ENCODE data around the gene FSTL5.

FSTL5 gene

DNA sequence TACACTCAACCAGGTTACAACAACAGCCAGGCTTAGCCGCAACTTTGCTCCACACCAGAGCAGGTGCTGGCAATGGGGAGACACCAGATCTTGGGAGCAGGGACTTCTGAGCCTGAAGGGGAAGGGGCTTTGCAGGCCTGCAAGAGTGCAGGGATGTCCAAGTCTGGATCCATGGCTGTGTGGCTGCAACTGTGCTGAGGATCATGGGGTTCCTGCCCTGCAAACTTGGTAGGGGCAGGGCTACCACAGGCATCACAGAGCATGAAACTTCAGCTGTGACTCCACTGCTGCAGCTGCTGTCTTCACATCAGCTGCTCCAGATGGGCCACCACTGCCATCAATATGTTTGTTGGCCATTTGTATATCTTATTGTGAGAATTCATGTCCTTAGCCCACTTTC is 340.4 kb downstream of the FSTL5 start:
- H3K4ac ChIP-seq (ENCODE audit: low read depth in 1 of 2, low read length in 2 of 2) = no peak overlapping the region
- no peak for DNase-seq
- H3K4me3 ChIP-seq (ENCODE audit: insufficient read depth in 1 of 2, low read depth in 1 of 2, low read length in 2 of 2) = no peak overlapping the region
- no peak overlapping the region for H2AFZ ChIP-seq (ENCODE audit: low read depth, low read length)
- no peak overlapping the region for H2AK5ac ChIP-seq (ENCODE audit: low read length, severe bottlenecking)
- H3K27ac ChIP-seq (ENCODE audit: low read length, poor library complexity, severe bottlenecking) = no peak overlapping the region
- H3K9ac ChIP-seq (ENCODE audit: low read length) = no peak overlapping the region
- H3K23ac ChIP-seq (ENCODE audit: low read length in 2 of 2) = no peak overlapping the region
- no peak overlapping the region for H3K4me2 ChIP-seq (ENCODE audit: low read length, poor library complexity, severe bottlenecking)
- H2BK15ac ChIP-seq (ENCODE audit: low read depth, poor library complexity, severe bottlenecking) = no peak overlapping the region
- no peak overlapping the region for H2BK5ac ChIP-seq (ENCODE audit: low read depth, low read length, poor library complexity, severe bottlenecking)
- H3K18ac ChIP-seq (ENCODE audit: low read depth in 1 of 2, low read length in 2 of 2) = no peak overlapping the region
- H3K36me3 ChIP-seq (ENCODE audit: control insufficient read depth in 1 of 2, insufficient read depth in 2 of 2, low read depth in 1 of 2, low read length in 2 of 2) = no peaks in the 10 kb centered on the region
- H3K4me1 ChIP-seq (ENCODE audit: control insufficient read depth, insufficient read depth, low read depth, low read length) = no peaks in the 10 kb centered on the region
- peaks cover 14% of the 10 kb centered on the region for H3K9me3 ChIP-seq (ENCODE audit: control insufficient read depth, low read length)
- H4K8ac ChIP-seq (ENCODE audit: low read length) = no peak overlapping the region
- H2BK12ac ChIP-seq (ENCODE audit: low read length in 2 of 2) = no peak overlapping the region
- H3K14ac ChIP-seq (ENCODE audit: low read length in 2 of 2) = no peak overlapping the region
- H3K27me3 ChIP-seq (ENCODE audit: control insufficient read depth in 1 of 2, insufficient read depth in 1 of 2, low read length in 2 of 2) = no peaks in the 10 kb centered on the region
- no peaks in the 10 kb centered on the region for H3K79me1 ChIP-seq (replicated peaks; ENCODE audit: low read length, poor library complexity, severe bottlenecking)
- 100% methylated on average over 1 of the region's 1 CpG for whole genome bisulfite sequencing
- H4K91ac ChIP-seq (ENCODE audit: low read length) = no peak overlapping the region
- H2BK120ac ChIP-seq (ENCODE audit: low read depth, low read length) = no peak overlapping the region

DNA sequence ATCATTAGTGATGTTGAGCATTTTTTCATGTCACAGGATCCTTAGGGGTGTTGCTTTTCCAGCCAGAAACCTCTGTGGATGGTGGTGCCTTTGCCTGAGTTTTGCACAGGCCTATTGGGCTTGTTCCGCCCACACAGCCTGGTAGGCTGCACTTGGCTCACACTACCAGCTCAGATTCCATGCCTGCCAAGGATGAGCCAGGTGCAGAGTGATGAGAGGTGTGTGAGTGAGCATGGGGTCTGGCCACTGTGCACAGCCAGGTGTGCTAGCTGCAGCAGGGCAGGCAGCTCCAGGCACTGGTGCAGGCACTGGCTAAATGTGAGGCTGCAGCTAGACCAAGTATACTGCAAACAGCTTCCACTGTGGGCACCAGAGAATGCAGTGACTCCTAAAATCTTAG is 341.6 kb downstream of the FSTL5 start:
- H3K14ac ChIP-seq (ENCODE audit: low read length in 2 of 2) = peak overlapping the region in 1 of 2 experiments; percentile 73
- H3K4me1 ChIP-seq (ENCODE audit: control insufficient read depth, insufficient read depth, low read depth, low read length) = no peaks in the 10 kb centered on the region
- no peak overlapping the region for H2BK120ac ChIP-seq (ENCODE audit: low read depth, low read length)
- H3K9ac ChIP-seq (ENCODE audit: low read length) = no peak overlapping the region
- peaks cover 14% of the 10 kb centered on the region for H3K9me3 ChIP-seq (ENCODE audit: control insufficient read depth, low read length)
- no peak overlapping the region for H2AK5ac ChIP-seq (ENCODE audit: low read length, severe bottlenecking)
- DNase-seq = no peak
- peak overlapping the region; percentile 13 for H4K8ac ChIP-seq (ENCODE audit: low read length)
- no peak overlapping the region for H3K4me2 ChIP-seq (ENCODE audit: low read length, poor library complexity, severe bottlenecking)
- no peak overlapping the region for H3K4me3 ChIP-seq (ENCODE audit: insufficient read depth in 1 of 2, low read depth in 1 of 2, low read length in 2 of 2)
- H3K23ac ChIP-seq (ENCODE audit: low read length in 2 of 2) = no peak overlapping the region
- peak overlapping the region; percentile 39 for H4K91ac ChIP-seq (ENCODE audit: low read length)
- H3K36me3 ChIP-seq (ENCODE audit: control insufficient read depth in 1 of 2, insufficient read depth in 2 of 2, low read depth in 1 of 2, low read length in 2 of 2) = no peaks in the 10 kb centered on the region
- H3K79me1 ChIP-seq (replicated peaks; ENCODE audit: low read length, poor library complexity, severe bottlenecking) = no peaks in the 10 kb centered on the region
- peak overlapping the region in 1 of 2 experiments; percentile 11 for H3K18ac ChIP-seq (ENCODE audit: low read depth in 1 of 2, low read length in 2 of 2)
- H3K27me3 ChIP-seq (ENCODE audit: control insufficient read depth in 1 of 2, insufficient read depth in 1 of 2, low read length in 2 of 2) = no peaks in the 10 kb centered on the region
- H2BK15ac ChIP-seq (ENCODE audit: low read depth, poor library complexity, severe bottlenecking) = no peak overlapping the region
- WGBS = 100% methylated on average over 1 of the region's 1 CpG
- H2BK12ac ChIP-seq (ENCODE audit: low read length in 2 of 2) = no peak overlapping the region
- no peak overlapping the region for H2BK5ac ChIP-seq (ENCODE audit: low read depth, low read length, poor library complexity, severe bottlenecking)
- no peak overlapping the region for H2AFZ ChIP-seq (ENCODE audit: low read depth, low read length)
- H3K27ac ChIP-seq (ENCODE audit: low read length, poor library complexity, severe bottlenecking) = no peak overlapping the region
- H3K4ac ChIP-seq (ENCODE audit: low read depth in 1 of 2, low read length in 2 of 2) = no peak overlapping the region

- Histone ChIP-seq H3K18ac (ENCODE audit: low read depth in 1 of 2, low read length in 2 of 2) (no peak overlapping the region), H3K4me3 (ENCODE audit: insufficient read depth in 1 of 2, low read depth in 1 of 2, low read length in 2 of 2) (no peak overlapping the region), H3K27me3 (ENCODE audit: control insufficient read depth in 1 of 2, insufficient read depth in 1 of 2, low read length in 2 of 2) (no peaks in the 10 kb centered on the region), H3K27ac (ENCODE audit: low read length, poor library complexity, severe bottlenecking) (no peak overlapping the region), H2AFZ (ENCODE audit: low read depth, low read length) (no peak overlapping the region), H3K4ac (ENCODE audit: low read depth in 1 of 2, low read length in 2 of 2) (no peak overlapping the region), H3K4me2 (ENCODE audit: low read length, poor library complexity, severe bottlenecking) (no peak overlapping the region), H3K23ac (ENCODE audit: low read length in 2 of 2) (no peak overlapping the region), H3K36me3 (ENCODE audit: control insufficient read depth in 1 of 2, insufficient read depth in 2 of 2, low read depth in 1 of 2, low read length in 2 of 2) (no peaks in the 10 kb centered on the region), H3K9me3 (ENCODE audit: control insufficient read depth, low read length) (peaks cover 4% of the 10 kb centered on the region), H3K4me1 (ENCODE audit: control insufficient read depth, insufficient read depth, low read depth, low read length) (no peaks in the 10 kb centered on the region), H3K9ac (ENCODE audit: low read length) (no peak overlapping the region), H3K14ac (ENCODE audit: low read length in 2 of 2) (no peak overlapping the region), H2BK12ac (ENCODE audit: low read length in 2 of 2) (no peak overlapping the region), H3K79me1 (replicated peaks; ENCODE audit: low read length, poor library complexity, severe bottlenecking) (no peaks in the 10 kb centered on the region), H4K91ac (ENCODE audit: low read length) (no peak overlapping the region), H2BK5ac (ENCODE audit: low read depth, low read length, poor library complexity, severe bottlenecking) (no peak overlapping the region), H2BK120ac (ENCODE audit: low read depth, low read length) (no peak overlapping the region), H2BK15ac (ENCODE audit: low read depth, poor library complexity, severe bottlenecking) (no peak overlapping the region), H2AK5ac (ENCODE audit: low read length, severe bottlenecking) (no peak overlapping the region), H4K8ac (ENCODE audit: low read length) (no peak overlapping the region)
- DNase-seq = no peak
- 78% methylated on average over 9 of the region's 11 CpGs for WGBS
Measured at GRCh38 chr4:161817914-161818313, 345.9 kb downstream of the FSTL5 start.

DNA sequence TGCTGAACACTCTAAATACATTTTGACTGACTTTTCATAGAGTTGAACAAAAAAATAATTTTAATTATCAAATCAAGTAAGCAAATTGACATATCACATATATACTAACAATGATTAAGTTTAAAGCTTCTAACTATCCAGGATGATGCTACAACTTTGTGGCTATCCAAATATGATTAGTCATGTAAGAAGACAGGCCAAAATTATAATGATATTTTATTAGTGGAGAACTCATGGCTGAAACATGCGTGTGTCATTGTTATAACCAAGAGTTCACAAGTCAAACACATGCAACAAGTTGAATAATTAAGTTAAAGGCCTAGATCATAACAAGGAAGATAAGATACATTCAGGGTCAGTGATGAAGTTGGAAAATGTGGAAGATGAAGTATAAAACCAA is 346.8 kb downstream of the FSTL5 start:
- H3K79me1 ChIP-seq (replicated peaks; ENCODE audit: low read length, poor library complexity, severe bottlenecking) = no peaks in the 10 kb centered on the region
- H3K36me3 ChIP-seq (ENCODE audit: control insufficient read depth in 1 of 2, insufficient read depth in 2 of 2, low read depth in 1 of 2, low read length in 2 of 2) = no peaks in the 10 kb centered on the region
- H2BK15ac ChIP-seq (ENCODE audit: low read depth, poor library complexity, severe bottlenecking) = no peak overlapping the region
- H2BK120ac ChIP-seq (ENCODE audit: low read depth, low read length) = no peak overlapping the region
- H3K4me2 ChIP-seq (ENCODE audit: low read length, poor library complexity, severe bottlenecking) = no peak overlapping the region
- no peaks in the 10 kb centered on the region for H3K4me1 ChIP-seq (ENCODE audit: control insufficient read depth, insufficient read depth, low read depth, low read length)
- no peak overlapping the region for H3K27ac ChIP-seq (ENCODE audit: low read length, poor library complexity, severe bottlenecking)
- H3K4ac ChIP-seq (ENCODE audit: low read depth in 1 of 2, low read length in 2 of 2) = no peak overlapping the region
- H2AK5ac ChIP-seq (ENCODE audit: low read length, severe bottlenecking) = no peak overlapping the region
- H3K9ac ChIP-seq (ENCODE audit: low read length) = no peak overlapping the region
- H3K14ac ChIP-seq (ENCODE audit: low read length in 2 of 2) = no peak overlapping the region
- no peak overlapping the region for H4K8ac ChIP-seq (ENCODE audit: low read length)
- H3K4me3 ChIP-seq (ENCODE audit: insufficient read depth in 1 of 2, low read depth in 1 of 2, low read length in 2 of 2) = no peak overlapping the region
- no peaks in the 10 kb centered on the region for H3K27me3 ChIP-seq (ENCODE audit: control insufficient read depth in 1 of 2, insufficient read depth in 1 of 2, low read length in 2 of 2)
- no peak overlapping the region for H3K23ac ChIP-seq (ENCODE audit: low read length in 2 of 2)
- no peak overlapping the region for H4K91ac ChIP-seq (ENCODE audit: low read length)
- H2BK5ac ChIP-seq (ENCODE audit: low read depth, low read length, poor library complexity, severe bottlenecking) = no peak overlapping the region
- DNase-seq = no peak
- H3K9me3 ChIP-seq (ENCODE audit: control insufficient read depth, low read length) = no peaks in the 10 kb centered on the region
- no peak overlapping the region for H2AFZ ChIP-seq (ENCODE audit: low read depth, low read length)
- no peak overlapping the region for H2BK12ac ChIP-seq (ENCODE audit: low read length in 2 of 2)
- WGBS = no CpG with 5 or more reads among the region's 1 CpG
- no peak overlapping the region for H3K18ac ChIP-seq (ENCODE audit: low read depth in 1 of 2, low read length in 2 of 2)
